ENCODE results near the gene JAG1.

DNA sequence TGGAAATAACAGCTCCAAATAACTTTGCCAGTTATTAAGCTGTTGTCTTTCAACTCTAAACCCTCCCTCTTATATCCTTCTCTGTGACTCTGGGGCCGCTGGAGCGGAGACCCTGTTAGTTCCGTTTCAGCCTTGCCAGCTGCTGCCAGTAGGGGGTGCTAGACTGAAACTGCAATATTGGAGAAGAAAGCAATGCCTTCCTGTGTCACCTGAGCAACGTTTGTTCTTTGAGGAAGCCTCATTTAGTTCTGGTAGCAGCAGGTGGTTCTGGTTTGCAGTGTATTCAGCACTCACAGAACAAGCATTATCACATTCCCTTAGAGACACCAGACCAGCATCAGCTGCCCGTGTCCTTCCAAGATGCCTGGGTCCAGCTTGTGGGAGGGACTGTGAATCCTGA is 22.9 kb upstream of the JAG1 start:
- TF ChIP-seq, protein P1, sequence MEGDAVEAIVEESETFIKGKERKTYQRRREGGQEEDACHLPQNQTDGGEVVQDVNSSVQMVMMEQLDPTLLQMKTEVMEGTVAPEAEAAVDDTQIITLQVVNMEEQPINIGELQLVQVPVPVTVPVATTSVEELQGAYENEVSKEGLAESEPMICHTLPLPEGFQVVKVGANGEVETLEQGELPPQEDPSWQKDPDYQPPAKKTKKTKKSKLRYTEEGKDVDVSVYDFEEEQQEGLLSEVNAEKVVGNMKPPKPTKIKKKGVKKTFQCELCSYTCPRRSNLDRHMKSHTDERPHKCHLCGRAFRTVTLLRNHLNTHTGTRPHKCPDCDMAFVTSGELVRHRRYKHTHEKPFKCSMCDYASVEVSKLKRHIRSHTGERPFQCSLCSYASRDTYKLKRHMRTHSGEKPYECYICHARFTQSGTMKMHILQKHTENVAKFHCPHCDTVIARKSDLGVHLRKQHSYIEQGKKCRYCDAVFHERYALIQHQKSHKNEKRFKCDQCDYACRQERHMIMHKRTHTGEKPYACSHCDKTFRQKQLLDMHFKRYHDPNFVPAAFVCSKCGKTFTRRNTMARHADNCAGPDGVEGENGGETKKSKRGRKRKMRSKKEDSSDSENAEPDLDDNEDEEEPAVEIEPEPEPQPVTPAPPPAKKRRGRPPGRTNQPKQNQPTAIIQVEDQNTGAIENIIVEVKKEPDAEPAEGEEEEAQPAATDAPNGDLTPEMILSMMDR (conservative IDR thresholded peaks at IDR 0.05; ENCODE audit: low read depth, low read length): peak; percentile 29; the same call in 1 of the 2 replicates
- TF ChIP-seq, protein P2, sequence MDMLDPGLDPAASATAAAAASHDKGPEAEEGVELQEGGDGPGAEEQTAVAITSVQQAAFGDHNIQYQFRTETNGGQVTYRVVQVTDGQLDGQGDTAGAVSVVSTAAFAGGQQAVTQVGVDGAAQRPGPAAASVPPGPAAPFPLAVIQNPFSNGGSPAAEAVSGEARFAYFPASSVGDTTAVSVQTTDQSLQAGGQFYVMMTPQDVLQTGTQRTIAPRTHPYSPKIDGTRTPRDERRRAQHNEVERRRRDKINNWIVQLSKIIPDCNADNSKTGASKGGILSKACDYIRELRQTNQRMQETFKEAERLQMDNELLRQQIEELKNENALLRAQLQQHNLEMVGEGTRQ (IDR thresholded peaks at IDR 0.05; ENCODE audit: low read depth, low read length): no peak
- no peak for TF ChIP-seq MAZ (IDR thresholded peaks at IDR 0.05; ENCODE audit: borderline replicate concordance, low read depth, low read length)
- TF ChIP-seq RAD21 (IDR thresholded peaks at IDR 0.05; ENCODE audit: low read length): no peak; the same call in 1 of the 2 replicates
- TF ChIP-seq, protein P3, sequence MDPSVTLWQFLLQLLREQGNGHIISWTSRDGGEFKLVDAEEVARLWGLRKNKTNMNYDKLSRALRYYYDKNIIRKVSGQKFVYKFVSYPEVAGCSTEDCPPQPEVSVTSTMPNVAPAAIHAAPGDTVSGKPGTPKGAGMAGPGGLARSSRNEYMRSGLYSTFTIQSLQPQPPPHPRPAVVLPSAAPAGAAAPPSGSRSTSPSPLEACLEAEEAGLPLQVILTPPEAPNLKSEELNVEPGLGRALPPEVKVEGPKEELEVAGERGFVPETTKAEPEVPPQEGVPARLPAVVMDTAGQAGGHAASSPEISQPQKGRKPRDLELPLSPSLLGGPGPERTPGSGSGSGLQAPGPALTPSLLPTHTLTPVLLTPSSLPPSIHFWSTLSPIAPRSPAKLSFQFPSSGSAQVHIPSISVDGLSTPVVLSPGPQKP (IDR thresholded peaks at IDR 0.05; ENCODE audit: borderline replicate concordance, low read depth, low read length): no peak
- no peak for TF ChIP-seq CEBPB (IDR thresholded peaks at IDR 0.05; ENCODE audit: low read depth, low read length)
- no peak for TF ChIP-seq SMC3 (IDR thresholded peaks at IDR 0.05; ENCODE audit: low read depth, low read length)
- TF ChIP-seq MAFK (IDR thresholded peaks at IDR 0.05; ENCODE audit: low read depth, low read length): no peak
- no peak for TF ChIP-seq POLR2A (IDR thresholded peaks at IDR 0.05; ENCODE audit: low read depth, low read length)
- TF ChIP-seq RCOR1 (IDR thresholded peaks at IDR 0.05; ENCODE audit: insufficient replicate concordance, low read length): no peak
- TF ChIP-seq MXI1 (IDR thresholded peaks at IDR 0.05; ENCODE audit: borderline replicate concordance, low read depth, low read length): no peak

Measured in IMR-90 (cell line).